ENCODE measurements around the gene CASP3.

CASP3 gene

DNA sequence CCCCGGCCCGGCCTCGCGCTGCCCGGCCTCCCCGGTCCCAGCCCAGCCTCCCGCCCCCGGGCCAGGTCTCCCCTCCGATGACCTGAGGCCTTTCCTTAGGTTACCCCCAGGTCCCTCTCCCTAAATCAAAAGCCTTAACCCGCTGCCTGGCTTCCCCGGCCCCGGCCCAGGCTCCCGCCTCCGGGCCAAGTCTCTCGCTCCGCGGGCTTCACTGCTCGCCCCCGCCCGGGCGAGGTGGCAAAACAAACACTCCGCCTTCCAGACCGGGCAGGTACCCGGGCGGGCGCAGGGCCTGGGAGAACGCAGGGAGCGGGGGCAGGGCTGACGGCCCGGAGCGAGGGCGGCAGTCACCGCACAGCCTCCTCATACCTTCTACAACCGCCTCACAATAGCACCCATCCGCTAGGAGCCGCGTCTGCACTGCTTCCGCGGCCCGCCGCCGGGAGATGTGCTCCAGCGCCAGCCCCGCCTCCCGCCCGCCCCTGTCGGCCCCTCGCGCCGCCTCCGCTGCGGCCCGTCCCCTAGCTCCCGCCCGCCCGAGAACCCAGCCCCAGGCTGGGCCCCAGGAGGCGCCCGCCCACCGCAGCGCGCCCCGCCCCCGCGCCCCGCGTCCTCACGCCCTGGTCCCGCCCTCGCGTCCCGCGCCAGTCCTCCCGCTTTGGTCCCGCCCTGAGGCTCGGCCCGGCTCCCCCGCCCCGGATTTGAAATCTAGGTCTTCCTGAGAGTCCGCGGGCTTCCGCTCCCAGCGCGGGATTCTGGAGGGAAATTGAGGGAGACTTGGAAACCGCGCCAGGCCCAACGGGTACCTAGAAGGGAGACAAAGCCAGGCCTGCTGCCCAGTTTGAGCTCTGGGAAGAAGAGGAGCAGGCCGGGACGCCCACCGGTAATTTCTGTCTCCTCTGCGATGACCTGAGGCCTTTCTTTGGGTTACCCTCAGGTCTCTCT lies at the start of gene CASP3, which contains the start of gene PRIMPOL:
Gene CASP3, minus strand, starts transcription at position 422 of the 945 bp plus-strand sequence. CDS start 10,994 bp downstream, outside the sequence.
Gene PRIMPOL, plus strand, starts transcription at position 713 of the 945 bp plus-strand sequence. CDS start 7,403 bp downstream, outside the sequence.
- peak; percentile 90 to 97 (median 96) for DNase-seq (ENCODE audit: low read depth in 3 of 3)

DNA sequence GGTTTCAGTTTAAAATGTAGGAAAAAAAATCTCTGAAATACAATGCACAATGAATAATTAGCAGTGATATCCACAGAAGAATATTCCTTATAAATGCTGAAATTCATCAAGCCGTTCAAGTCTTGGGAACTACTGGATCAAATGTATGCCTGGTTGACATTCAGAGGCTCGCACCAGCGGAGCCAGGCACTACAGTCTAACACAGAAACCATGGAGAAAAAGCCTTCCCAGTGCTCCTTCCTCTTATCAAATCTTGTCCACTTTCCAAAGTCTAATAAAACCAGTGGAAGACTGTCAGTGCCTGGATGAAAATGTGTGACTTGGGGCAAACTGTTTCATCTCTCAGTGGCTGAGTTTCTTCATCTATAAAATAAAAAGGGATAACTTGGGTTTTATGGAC lies 48.7 kb upstream of the CASP3 start:
- DNase-seq (ENCODE audit: low read depth in 3 of 3), result no peak

DNA sequence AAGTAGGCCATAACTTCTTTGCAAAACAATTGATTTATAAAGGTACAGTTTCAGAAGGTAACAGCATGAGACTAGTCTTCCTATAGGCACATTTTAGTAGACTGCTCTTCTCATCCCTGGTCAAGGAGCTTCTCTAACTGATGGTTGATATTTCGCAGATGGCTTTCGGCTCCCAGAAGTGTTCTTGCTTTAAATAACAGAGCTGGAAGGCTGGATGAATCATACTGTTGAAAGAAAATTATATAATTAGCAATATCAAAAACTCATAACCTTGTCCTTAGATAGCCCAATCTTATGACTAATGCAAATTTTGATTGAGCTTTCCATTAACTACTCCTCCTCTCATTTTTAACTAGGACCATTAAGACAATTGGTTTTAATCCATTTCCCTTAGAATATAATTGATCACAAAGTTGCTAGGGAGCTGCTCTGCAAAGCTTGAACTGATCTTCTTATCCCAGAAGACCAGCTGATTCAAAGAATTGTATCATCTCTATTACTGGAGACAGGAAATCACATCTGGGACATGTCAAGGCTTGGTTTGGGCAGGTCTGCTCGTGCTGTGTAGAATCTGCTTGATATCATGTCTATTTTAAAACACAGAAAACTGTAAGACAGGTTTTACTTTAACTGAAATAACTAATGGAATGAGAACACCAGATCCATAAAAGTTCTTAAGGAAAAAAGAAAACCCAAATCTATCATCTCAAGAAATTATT lies 46.1 kb upstream of the CASP3 start:
- DNase-seq (ENCODE audit: low read depth in 3 of 3), result no peak

DNA sequence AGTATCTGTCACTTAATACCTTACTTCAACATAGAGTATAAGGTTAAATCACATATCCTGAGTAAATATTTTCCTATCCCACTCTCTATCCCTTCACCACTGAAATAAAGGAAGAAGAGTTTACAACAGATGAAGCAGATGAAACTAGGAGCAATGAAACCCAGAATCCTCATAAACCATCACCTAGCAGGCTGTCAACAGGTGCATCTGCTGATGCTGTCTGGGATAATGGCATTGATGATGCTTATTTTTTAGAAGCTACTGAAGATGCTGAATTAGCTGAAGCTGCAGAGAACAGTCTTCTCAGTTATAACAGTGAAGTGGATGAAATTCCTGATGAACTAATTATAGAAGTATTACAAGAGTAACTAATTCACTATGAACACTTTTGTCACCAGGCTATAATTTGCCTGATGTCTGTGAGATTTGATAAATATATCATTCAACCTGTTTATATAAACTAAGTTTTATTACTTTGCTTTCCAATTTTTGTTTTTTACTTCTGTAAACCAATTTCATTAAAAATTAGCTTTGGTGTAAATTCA lies 45.2 kb upstream of the CASP3 start:
- no peak for DNase-seq (ENCODE audit: low read depth in 3 of 3)

DNA sequence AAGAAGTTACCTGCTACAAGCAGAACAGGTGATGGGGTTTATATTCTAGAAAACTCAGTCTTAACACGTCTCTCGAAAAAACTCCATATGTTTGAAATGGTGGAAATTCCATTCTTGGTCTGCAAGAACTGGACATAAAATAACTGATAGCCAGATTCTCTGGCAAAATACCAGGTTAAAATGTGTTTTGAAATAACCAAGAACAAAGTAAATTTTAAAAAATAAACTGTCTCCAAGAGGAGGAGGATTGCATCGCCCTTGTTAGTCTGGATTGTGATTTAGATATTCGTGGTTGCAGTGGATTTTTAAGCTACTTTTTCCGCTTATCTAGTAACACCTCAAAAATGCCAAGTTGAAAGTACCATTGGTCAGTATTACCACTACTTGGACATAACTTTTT lies 43.8 kb upstream of the CASP3 start:
- no peak for DNase-seq (ENCODE audit: low read depth in 3 of 3)

DNA sequence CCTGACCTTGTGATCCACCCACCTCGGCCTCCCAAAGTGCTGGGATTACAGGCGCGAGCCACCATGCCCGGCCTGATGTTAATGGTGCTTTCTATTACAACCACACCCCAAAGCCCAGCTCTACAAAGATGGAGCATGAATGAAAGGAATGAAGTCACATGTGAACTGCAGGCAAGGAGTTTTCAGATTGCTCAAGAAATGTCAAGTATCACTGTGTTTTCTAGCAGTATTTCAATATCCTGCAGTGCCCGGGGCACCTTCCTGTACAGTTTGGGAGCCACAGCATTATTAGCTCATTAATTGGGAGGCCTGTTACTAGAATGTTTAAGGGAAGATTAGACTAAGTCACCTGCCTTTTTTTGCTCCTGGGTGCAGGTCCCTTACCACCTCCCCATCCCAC lies 40.4 kb upstream of the CASP3 start:
- DNase-seq (ENCODE audit: low read depth in 3 of 3), result no peak

DNA sequence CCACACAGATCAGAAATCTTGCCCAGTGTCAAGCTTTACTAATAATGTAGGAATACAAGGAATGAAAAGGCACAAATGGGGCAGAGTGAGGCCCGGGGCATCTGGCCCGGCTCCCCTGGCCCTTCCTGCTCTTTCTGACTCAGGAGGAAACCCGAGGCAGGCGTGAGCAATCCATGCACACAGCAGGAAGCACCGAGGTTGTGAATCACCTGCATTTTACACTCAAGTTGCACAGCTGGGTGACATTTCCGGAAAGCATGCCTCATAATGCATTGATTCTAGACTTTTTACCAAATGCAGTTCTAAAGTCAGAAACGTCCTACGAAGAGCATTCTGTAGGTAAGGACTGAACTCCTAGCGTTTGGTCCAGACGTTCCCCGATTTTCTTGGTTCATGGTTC lies 39.2 kb upstream of the CASP3 start:
- DNase-seq (ENCODE audit: low read depth in 3 of 3), result peak in 2 of 3 donors; percentile 26 to 29

DNA sequence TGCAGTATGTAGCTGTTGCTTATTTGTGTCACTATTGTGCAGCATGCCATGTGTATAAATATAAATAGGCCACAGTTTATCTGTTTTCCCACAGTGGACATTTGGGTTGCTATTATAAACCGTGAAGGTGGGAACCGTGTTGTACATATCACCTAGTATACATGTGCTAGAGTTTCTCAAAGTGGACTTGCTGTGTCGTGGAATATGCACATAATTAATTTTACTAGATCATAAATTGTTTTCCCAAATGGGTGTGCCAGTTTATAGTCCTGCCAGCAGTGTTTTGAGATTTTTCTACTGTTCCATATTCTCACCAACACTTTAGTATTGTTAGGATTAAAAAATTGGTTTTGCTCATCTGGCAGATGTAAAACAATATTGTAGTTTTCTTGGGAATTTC lies 38.8 kb upstream of the CASP3 start:
- DNase-seq (ENCODE audit: low read depth in 3 of 3), result no peak

DNA sequence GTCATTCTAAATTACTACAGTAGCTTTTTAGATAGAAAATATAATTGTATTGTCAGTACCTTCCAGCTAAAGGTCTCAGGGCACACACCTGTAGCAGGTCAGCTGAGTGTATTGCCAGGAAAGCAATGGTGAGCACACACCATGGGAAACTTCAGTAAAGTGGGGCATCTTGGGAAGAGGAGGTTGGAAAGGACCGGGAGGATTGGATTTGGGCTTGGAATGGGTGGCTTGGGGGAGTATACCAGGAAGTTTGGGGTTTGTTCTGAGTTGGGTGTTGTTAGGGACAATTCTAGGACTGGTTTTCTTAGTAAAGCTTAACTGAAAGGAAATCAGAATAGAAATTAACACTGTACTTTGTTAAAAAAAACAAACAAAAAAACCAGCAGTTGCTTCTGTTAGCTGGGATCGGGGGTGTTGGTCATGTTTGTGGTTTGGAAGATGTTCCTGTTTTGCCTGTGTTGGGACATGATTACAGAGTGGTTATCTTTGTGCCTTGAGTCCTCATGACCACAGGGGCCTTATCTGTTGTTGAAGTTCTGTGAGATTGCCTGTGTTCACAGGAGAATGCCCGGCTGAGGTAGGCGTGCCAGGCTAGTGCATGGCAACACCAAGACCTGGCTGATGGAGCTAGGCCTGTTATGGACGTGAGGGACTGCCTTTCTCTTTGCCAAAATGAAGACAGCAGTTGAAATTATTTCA lies 35.4 kb upstream of the CASP3 start:
- DNase-seq (ENCODE audit: low read depth in 3 of 3), result no peak

DNA sequence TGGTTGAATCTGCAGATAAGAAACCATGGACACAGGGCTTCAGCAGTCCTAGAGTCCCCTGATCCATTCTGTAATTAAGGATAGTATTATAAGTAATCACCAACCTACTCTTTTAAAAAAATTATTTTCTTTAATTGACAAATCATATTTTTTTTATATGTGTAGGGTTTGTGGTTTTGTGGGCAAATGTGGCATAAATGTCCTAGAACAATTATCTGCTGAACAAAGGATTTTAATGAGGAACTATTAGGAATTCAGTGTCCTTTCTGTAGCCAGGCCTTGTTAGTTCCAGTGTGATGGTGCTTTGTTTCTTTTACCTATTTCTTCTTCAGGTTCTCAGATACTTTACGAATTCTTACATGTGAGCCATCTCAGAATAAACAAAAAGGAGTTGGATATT lies 32.7 kb upstream of the CASP3 start:
- DNase-seq (ENCODE audit: low read depth in 3 of 3), result no peak

DNA sequence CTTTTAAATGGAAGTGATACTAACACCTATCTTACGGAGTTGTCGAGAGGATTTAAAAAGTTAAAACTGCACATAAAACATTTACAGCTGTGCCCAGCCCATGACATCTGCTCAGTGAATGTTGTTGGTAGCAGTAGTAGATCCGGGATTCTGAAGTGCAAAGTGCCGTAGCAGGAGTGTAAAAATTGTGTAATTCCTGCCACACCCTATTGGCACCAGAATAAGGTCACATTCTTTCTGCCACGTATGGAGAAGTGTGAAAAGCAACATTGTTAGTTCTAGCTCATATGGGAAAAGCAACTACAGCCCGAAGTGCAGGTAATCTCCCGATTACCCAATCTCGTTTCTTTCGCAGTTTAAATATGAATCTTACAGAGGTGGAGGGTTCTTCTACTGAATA lies 31.5 kb upstream of the CASP3 start:
- no peak for DNase-seq (ENCODE audit: low read depth in 3 of 3)

DNA sequence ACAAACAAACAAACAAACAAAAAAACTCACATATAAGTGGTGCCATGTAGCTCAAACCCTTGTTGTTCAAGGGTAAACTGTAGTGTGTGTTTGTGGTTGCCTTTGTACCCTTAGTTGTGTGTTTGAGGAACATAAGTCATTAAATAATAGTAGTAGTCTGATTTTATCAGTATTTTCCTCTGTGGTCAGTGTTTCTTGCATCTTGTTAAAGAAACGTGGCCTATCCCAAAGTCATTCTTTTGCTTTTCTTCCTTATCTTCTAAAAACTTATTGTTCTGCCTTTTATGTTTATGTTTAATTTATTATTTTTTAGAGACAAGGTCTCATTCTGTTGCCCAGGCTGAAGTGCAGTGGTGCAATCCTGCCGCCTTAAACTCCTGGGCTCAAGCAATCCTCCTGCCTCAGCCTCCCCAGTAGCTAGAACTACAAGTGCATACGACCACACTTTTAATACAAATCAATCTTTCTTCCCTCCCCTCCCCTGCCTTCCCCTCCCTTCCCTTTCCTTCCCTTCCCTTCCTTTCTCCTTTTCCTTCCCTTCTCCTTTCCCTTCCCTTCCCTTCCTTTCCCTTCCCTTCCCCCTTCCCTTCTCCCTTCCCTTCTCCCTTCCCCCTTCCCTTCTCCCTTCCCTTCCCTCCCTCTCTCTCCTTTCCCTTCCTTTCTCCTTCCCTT lies 26.7 kb upstream of the CASP3 start:
- DNase-seq (ENCODE audit: low read depth in 3 of 3), result no peak

DNA sequence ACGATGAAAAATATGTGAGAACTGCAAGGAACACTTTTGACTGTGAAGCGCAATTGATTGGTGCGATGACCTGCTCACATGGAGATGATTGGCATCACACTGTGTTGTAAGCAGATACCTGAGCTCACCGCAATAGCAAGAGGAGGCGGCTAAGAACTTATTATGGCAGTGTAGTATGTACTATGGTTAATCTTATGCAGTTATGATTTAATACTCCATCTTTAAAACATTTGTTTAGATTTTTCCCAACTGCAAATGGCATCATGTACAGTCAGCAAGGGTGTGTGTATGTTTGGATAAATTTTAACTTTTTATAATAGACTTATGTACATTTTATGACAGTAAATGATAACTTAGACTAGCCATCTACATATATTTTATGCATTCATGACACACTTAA lies 25.8 kb upstream of the CASP3 start:
- no peak for DNase-seq (ENCODE audit: low read depth in 3 of 3)

DNA sequence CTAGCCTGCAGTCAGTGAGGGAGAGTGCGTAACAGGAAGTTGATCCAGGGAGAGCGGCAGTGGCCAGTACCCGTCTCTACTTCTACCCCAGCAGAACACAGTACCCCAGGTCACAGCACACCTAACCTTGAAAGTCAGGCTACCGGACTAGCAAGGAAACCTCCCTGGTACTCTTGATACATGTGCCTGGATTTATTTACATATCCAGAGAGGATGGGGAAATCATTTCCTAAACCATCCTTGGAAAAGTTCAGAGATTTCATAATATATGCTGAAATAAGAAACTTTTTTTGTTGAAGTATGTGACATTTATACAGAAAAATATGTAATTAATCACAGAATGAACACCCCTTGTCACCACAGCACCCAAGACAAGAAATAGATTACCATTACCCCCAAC lies 24.8 kb upstream of the CASP3 start:
- no peak for DNase-seq (ENCODE audit: low read depth in 3 of 3)

DNA sequence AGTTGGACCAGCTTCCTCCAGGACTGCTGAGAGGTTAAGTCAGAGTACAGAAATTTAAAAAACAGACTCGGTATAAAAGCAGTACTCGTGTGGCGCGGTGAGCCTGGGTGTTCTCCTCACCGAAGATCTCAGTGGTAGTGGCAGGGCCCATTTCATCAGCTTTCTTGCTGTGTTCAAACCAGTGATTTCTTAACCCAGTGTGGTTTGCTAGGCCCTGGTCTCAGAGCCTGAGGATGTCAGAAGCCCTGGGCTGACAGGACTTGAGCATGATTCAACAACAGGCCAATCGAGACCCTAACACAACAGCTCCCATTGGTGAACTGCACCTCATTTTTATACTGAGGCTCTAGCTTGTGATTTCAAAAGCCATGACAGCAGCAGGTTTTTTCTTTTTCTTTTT lies 23.5 kb upstream of the CASP3 start:
- DNase-seq (ENCODE audit: low read depth in 3 of 3), result no peak

DNA sequence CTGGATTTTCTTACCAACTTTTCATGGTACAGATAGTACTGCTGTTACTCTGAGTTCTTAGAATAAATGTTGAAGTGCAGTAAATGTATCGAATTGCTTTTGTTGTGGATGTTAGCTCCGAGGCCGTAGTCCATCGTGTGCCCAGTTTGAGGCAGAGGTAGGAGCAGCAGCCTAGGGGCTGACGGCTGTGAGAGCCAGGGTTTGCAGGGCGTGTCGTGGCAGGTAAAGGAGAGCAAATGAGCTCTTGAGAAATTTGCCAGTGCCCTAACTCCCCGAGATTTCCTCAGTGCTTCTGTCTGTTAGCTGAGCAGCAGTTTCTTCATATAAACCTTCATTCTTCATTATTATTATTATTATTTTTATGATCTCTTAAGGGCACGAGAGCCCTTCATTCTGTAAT lies 21.9 kb upstream of the CASP3 start:
- DNase-seq (ENCODE audit: low read depth in 3 of 3), result no peak

DNA sequence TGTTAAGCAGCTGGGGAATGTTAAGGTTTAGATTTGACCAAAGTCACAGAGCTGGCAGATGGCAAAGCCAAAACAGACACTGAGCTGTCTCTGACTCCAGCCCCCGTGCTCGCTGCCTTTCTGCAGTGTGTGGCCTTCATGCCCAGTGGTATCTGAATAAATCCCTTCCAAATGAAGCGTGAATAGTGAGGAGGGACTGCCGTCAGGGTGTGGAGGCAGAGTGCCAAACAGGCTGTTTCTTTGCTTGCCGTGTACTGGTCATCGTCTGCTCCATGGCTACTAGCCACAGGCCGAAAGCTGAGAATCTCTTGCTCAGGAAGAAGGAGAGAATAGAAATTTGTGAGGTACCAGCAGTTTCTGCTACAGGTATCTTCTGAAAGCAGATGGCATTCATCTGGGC lies 20.0 kb upstream of the CASP3 start:
- DNase-seq (ENCODE audit: low read depth in 3 of 3), result no peak

DNA sequence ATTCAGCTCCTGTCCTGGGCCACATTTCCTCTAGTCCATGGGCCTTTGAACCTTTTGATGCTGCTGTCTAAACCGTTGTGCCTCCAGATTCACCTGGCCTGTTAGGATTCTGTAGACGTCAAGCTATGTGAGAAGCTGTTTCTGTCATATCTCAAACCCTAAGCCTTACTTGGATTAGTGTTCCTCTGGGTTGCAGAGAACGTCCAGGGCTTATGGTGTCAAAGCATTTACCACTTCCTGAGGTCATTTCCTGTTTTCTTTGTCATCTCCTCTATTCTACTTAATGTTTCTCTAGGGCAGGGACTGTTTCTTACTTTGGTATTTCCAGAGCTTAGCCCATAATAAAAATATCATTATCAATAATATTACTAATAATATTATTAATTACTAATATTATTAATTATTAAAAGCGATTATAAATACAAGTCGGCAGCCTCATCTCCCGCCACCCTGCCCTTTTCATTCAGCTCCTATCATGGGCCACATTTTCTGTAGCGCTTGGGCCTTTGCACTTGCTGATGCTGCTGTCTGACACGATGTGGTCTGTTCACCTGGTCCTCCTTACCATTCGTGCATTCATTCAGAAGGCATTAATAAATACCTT lies 19.4 kb upstream of the CASP3 start:
- no peak for DNase-seq (ENCODE audit: low read depth in 3 of 3)

DNA sequence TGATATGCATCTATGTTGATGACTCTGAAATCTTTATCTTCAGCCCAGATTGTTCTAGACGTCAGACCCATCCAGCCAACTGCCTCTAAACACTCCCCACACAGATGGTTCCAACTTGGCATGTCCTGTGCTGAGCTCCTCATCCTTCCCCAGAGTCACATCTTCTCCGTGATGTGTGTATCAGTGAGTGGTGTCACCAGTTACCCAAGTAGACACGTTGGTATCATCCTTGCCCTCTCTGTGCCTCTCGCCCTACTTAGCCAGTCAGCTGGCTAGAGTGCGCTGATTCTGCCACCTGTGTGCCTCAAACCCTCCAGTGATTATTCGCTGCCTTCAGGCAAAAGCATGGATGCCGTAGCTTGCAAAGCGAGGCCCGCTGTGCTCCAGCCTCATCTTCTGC lies 18.8 kb upstream of the CASP3 start:
- DNase-seq (ENCODE audit: low read depth in 3 of 3), result no peak

DNA sequence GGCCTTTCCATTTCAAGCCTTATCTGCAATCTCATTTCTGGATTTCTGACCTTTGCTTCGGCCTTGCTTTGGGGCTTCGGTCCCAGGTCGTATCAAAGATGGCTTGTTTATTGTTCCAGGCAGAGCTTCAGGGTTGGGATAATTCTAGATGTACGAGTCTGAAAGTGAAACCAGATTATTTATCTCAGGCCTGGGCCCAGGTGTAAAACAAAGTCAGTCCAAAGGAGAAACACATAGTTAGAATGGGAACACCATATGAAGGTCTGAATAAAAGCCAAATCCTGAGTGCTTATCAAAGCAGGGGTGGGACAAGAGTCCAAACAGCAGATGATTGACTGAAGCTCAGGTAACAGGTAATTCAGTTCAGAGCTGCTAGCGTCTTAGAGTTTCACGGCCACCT lies 17.4 kb upstream of the CASP3 start:
- DNase-seq (ENCODE audit: low read depth in 3 of 3), result no peak

All from stimulated activated CD4-positive, alpha-beta T cell treated with anti-CD3 and anti-CD28 coated beads, TNF-alpha, amount 100 ng/mL, for 48 hours (primary cell).